ENCODE results near the gene MRPL4.

Gene MRPL4

DNA sequence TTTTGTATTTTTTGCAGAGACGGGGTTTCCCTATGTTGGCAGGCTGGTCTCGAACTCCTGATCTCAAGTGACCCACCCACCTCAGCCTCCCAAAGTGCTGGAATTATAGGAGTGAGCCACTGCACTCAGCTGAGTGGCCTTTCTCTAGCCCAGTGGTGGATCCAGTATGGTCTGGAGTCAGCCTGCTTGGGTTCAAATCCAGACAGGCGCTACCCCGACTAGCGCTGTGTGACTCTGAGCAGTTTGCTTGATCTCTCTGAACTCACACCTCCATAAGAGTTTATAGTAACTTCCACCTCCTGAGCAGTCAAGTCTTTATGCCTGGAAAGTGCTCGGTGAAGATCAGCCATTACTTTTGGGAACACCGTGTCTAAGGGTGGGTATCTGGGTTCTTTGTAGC, 31.3 kb upstream of the MRPL4 start:
- H3K23ac ChIP-seq (ENCODE audit: low read length) = no peak overlapping the region
- no peaks in the 10 kb centered on the region for H3K79me1 ChIP-seq (ENCODE audit: low read length)
- no peak overlapping the region for H3K4me2 ChIP-seq (ENCODE audit: low read length)
- no peak overlapping the region for H3K56ac ChIP-seq (ENCODE audit: low read length)
- no peaks in the 10 kb centered on the region for H3K36me3 ChIP-seq (ENCODE audit: control insufficient read depth, insufficient read depth, low read length)
- DNase-seq = no peak
- no peaks in the 10 kb centered on the region for H3K4me1 ChIP-seq (ENCODE audit: control insufficient read depth, low read depth, low read length)
- no peaks in the 10 kb centered on the region for H3K79me2 ChIP-seq (ENCODE audit: control insufficient read depth, insufficient read depth, low read length)
- H3K27ac ChIP-seq (ENCODE audit: low read depth, low read length) = no peak overlapping the region
- H2BK15ac ChIP-seq (replicated peaks; ENCODE audit: low read depth) = no peak overlapping the region
- no peak overlapping the region for H4K8ac ChIP-seq (ENCODE audit: low read depth, low read length)
- H2BK5ac ChIP-seq (ENCODE audit: low read length) = no peak overlapping the region
- H3K18ac ChIP-seq (ENCODE audit: low read length) = no peak overlapping the region
- WGBS (ENCODE audit: extremely low coverage, insufficient coverage, low lambda C conversion rate) = no CpG with 5 or more reads among the region's 7 CpGs
- no peak overlapping the region for H2AK5ac ChIP-seq (ENCODE audit: low read length)
- H2BK120ac ChIP-seq (ENCODE audit: low read depth, low read length) = no peak overlapping the region
- H3K27me3 ChIP-seq (ENCODE audit: insufficient read depth, low read length, poor library complexity) = no peaks in the 10 kb centered on the region
- H4K5ac ChIP-seq (ENCODE audit: low read length) = no peak overlapping the region
- H3K4me3 ChIP-seq (ENCODE audit: low read length) = no peak overlapping the region
- H3K4ac ChIP-seq (ENCODE audit: low read depth, low read length) = no peak overlapping the region
- H3K9ac ChIP-seq (ENCODE audit: low read length) = no peak overlapping the region

DNA sequence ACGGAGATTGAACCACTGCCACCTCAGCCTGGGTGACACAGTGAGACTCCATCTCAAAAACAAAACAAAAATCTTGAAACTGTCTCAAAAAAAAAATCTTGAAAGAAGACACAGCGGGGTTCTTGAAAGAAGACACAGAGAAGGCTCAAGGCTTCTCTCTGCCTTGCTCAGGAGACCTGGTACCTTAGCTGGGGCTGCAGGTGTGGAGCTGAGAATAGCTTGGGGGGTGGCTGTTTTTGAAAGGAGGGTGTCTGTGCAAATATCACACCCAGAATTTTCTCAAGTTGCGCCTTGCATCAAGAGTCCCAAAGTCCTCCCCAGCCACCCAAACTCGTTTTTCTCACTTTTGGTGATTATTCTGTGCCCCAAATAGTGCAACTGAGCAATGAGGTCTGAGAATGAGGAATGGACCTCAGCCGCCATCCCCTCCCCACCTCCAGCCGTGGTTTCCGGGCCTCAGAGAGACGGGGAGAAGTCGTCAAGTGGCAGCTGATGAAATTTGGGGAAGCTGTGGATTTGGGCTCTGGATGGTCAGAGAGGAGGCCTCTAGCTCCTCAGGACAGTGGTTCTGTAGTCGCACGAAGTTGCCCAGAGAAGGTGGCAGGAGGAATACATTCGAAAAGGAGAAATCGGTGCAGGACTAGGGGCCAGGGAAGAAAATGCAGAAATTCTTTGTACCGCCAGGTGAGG, 29.7 kb upstream of the MRPL4 start:
- no peak overlapping the region for H2AK5ac ChIP-seq (ENCODE audit: low read length)
- H2BK15ac ChIP-seq (replicated peaks; ENCODE audit: low read depth) = no peak overlapping the region
- H3K27me3 ChIP-seq (ENCODE audit: insufficient read depth, low read length, poor library complexity) = no peaks in the 10 kb centered on the region
- H3K27ac ChIP-seq (ENCODE audit: low read depth, low read length) = no peak overlapping the region
- no peaks in the 10 kb centered on the region for H3K36me3 ChIP-seq (ENCODE audit: control insufficient read depth, insufficient read depth, low read length)
- no peak overlapping the region for H4K8ac ChIP-seq (ENCODE audit: low read depth, low read length)
- H3K79me1 ChIP-seq (ENCODE audit: low read length) = no peaks in the 10 kb centered on the region
- H3K4me1 ChIP-seq (ENCODE audit: control insufficient read depth, low read depth, low read length) = no peaks in the 10 kb centered on the region
- H3K23ac ChIP-seq (ENCODE audit: low read length) = no peak overlapping the region
- H4K5ac ChIP-seq (ENCODE audit: low read length) = no peak overlapping the region
- no peak overlapping the region for H3K18ac ChIP-seq (ENCODE audit: low read length)
- no peak overlapping the region for H2BK120ac ChIP-seq (ENCODE audit: low read depth, low read length)
- DNase-seq = no peak
- no peak overlapping the region for H3K56ac ChIP-seq (ENCODE audit: low read length)
- no peak overlapping the region for H3K4ac ChIP-seq (ENCODE audit: low read depth, low read length)
- H3K4me2 ChIP-seq (ENCODE audit: low read length) = no peak overlapping the region
- no peak overlapping the region for H3K4me3 ChIP-seq (ENCODE audit: low read length)
- no peak overlapping the region for H2BK5ac ChIP-seq (ENCODE audit: low read length)
- H3K79me2 ChIP-seq (ENCODE audit: control insufficient read depth, insufficient read depth, low read length) = no peaks in the 10 kb centered on the region
- no CpG with 5 or more reads among the region's 14 CpGs for WGBS (ENCODE audit: extremely low coverage, insufficient coverage, low lambda C conversion rate)
- no peak overlapping the region for H3K9ac ChIP-seq (ENCODE audit: low read length)

DNA sequence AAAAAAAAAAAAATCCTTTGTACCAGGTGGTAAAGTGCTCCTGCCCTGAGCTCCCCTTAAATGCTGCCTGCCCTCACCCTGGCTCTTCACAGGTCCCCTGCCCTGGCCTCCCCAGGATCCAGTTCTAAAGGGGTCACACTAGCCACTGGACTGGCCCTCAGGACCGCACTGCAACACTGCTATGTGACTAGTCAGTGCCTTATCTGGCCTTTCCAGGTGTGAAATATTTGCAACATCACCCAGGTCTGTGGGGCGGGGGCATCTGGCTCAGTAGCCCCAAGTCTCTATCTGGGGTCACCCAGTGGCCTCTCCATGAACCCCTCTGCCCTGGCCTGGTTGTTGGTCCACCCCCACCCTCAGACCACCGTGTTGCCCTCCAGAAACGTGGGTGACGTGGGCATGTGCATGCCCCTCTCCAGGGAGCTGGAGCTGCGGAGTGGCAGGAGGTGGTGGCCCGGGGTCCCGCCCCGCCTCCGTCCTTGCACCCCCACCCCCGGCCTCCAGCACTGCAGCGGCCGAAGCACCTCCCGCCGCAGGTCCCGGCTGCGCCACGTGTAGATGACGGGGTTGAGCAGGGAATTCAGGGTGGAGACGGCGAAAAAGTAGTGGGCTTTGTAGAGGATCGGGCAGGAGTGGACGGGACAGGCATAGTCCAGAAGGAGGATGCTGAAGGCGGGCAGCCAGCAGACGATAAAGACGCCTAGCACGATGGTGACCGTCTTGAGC, 28.4 kb upstream of the MRPL4 start:
- H3K27ac ChIP-seq (ENCODE audit: low read depth, low read length) = no peak overlapping the region

DNA sequence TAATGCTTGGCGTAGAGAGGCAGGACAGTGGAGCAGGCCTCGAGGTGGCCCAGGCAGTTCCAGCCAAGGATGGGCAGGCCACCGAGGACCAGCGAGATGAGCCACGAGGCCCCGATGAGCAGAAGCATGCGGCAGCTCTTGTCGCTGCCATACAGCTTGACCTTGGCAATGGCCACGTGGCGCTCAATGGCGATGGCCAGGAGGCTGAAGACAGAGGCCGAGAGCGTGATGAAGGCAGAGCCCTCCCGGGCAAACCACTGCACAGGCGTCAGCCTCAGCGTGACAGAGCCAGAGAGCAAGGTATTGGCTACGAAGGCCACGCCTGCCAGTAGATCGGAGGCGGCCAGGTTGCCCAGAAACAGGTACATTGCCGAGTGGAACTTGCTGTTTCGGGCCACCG, 27.7 kb upstream of the MRPL4 start:
- no peaks in the 10 kb centered on the region for H3K36me3 ChIP-seq (ENCODE audit: control insufficient read depth, insufficient read depth, low read length)
- H3K27ac ChIP-seq (ENCODE audit: low read depth, low read length) = no peak overlapping the region
- no peak for DNase-seq
- no peak overlapping the region for H3K56ac ChIP-seq (ENCODE audit: low read length)
- H3K4ac ChIP-seq (ENCODE audit: low read depth, low read length) = no peak overlapping the region
- WGBS (ENCODE audit: extremely low coverage, insufficient coverage, low lambda C conversion rate) = no CpG with 5 or more reads among the region's 23 CpGs
- no peaks in the 10 kb centered on the region for H3K4me1 ChIP-seq (ENCODE audit: control insufficient read depth, low read depth, low read length)
- H2BK120ac ChIP-seq (ENCODE audit: low read depth, low read length) = no peak overlapping the region
- H3K4me3 ChIP-seq (ENCODE audit: low read length) = no peak overlapping the region
- H3K79me2 ChIP-seq (ENCODE audit: control insufficient read depth, insufficient read depth, low read length) = no peaks in the 10 kb centered on the region
- peaks cover 2% of the 10 kb centered on the region for H3K79me1 ChIP-seq (ENCODE audit: low read length)
- H4K8ac ChIP-seq (ENCODE audit: low read depth, low read length) = no peak overlapping the region
- no peak overlapping the region for H2BK15ac ChIP-seq (replicated peaks; ENCODE audit: low read depth)
- H3K18ac ChIP-seq (ENCODE audit: low read length) = no peak overlapping the region
- H4K5ac ChIP-seq (ENCODE audit: low read length) = no peak overlapping the region
- no peak overlapping the region for H3K23ac ChIP-seq (ENCODE audit: low read length)
- no peaks in the 10 kb centered on the region for H3K27me3 ChIP-seq (ENCODE audit: insufficient read depth, low read length, poor library complexity)
- H2BK5ac ChIP-seq (ENCODE audit: low read length) = no peak overlapping the region
- no peak overlapping the region for H2AK5ac ChIP-seq (ENCODE audit: low read length)
- H3K9ac ChIP-seq (ENCODE audit: low read length) = no peak overlapping the region
- H3K4me2 ChIP-seq (ENCODE audit: low read length) = no peak overlapping the region

More for the DNA sequence above, 28.4 kb upstream of the MRPL4 start:
- Histone ChIP-seq H4K8ac (ENCODE audit: low read depth, low read length) (no peak overlapping the region), H4K5ac (ENCODE audit: low read length) (no peak overlapping the region), H3K18ac (ENCODE audit: low read length) (no peak overlapping the region), H3K9ac (ENCODE audit: low read length) (no peak overlapping the region), H2BK120ac (ENCODE audit: low read depth, low read length) (no peak overlapping the region), H2AK5ac (ENCODE audit: low read length) (no peak overlapping the region), H3K4me3 (ENCODE audit: low read length) (no peak overlapping the region), H3K79me2 (ENCODE audit: control insufficient read depth, insufficient read depth, low read length) (no peaks in the 10 kb centered on the region), H2BK15ac (replicated peaks; ENCODE audit: low read depth) (no peak overlapping the region), H3K4me1 (ENCODE audit: control insufficient read depth, low read depth, low read length) (no peaks in the 10 kb centered on the region), H3K56ac (ENCODE audit: low read length) (no peak overlapping the region), H3K79me1 (ENCODE audit: low read length) (peaks cover 2% of the 10 kb centered on the region), H3K4ac (ENCODE audit: low read depth, low read length) (no peak overlapping the region), H3K36me3 (ENCODE audit: control insufficient read depth, insufficient read depth, low read length) (no peaks in the 10 kb centered on the region), H3K23ac (ENCODE audit: low read length) (no peak overlapping the region), H3K4me2 (ENCODE audit: low read length) (no peak overlapping the region), H3K27me3 (ENCODE audit: insufficient read depth, low read length, poor library complexity) (no peaks in the 10 kb centered on the region), H2BK5ac (ENCODE audit: low read length) (no peak overlapping the region)
- no CpG with 5 or more reads among the region's 28 CpGs for WGBS (ENCODE audit: extremely low coverage, insufficient coverage, low lambda C conversion rate)
- DNase-seq = no peak

DNA sequence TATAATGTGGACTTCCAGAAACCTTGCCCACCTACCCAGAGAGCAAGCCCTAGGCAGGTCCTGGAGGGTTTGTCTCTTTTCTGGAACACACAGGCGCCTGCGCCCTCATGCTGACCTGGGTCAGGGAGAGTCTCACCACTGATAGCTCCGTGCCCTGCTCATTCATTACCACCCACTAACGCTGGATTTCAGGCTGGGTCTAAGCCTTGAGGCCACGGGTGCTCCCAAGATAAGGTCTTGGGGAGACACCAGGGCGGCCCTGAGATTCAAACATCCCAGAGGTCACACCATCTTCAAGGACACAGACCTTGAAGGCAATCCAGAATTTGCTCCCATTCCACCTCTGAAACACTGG, 26.0 kb upstream of the MRPL4 start:
- Histone ChIP-seq H3K56ac (ENCODE audit: low read length) (no peak overlapping the region), H3K79me1 (ENCODE audit: low read length) (peaks cover 2% of the 10 kb centered on the region), H3K27ac (ENCODE audit: low read depth, low read length) (no peak overlapping the region)

More for the DNA sequence above, 26.0 kb upstream of the MRPL4 start:
- Histone ChIP-seq H3K4me3 (ENCODE audit: low read length) (no peak overlapping the region), H3K36me3 (ENCODE audit: control insufficient read depth, insufficient read depth, low read length) (no peaks in the 10 kb centered on the region), H2BK120ac (ENCODE audit: low read depth, low read length) (no peak overlapping the region), H3K79me2 (ENCODE audit: control insufficient read depth, insufficient read depth, low read length) (no peaks in the 10 kb centered on the region), H2BK5ac (ENCODE audit: low read length) (no peak overlapping the region), H3K18ac (ENCODE audit: low read length) (no peak overlapping the region), H3K9ac (ENCODE audit: low read length) (no peak overlapping the region), H2BK15ac (replicated peaks; ENCODE audit: low read depth) (no peak overlapping the region), H3K27me3 (ENCODE audit: insufficient read depth, low read length, poor library complexity) (no peaks in the 10 kb centered on the region), H3K4ac (ENCODE audit: low read depth, low read length) (no peak overlapping the region), H2AK5ac (ENCODE audit: low read length) (no peak overlapping the region), H4K5ac (ENCODE audit: low read length) (no peak overlapping the region), H4K8ac (ENCODE audit: low read depth, low read length) (no peak overlapping the region), H3K4me2 (ENCODE audit: low read length) (no peak overlapping the region), H3K4me1 (ENCODE audit: control insufficient read depth, low read depth, low read length) (no peaks in the 10 kb centered on the region), H3K23ac (ENCODE audit: low read length) (no peak overlapping the region)
- WGBS (ENCODE audit: extremely low coverage, insufficient coverage, low lambda C conversion rate) = no CpG with 5 or more reads among the region's 6 CpGs
- DNase-seq = no peak
